CD8-positive, alpha-beta memory T cell (primary cell): ENCODE data around the gene TUSC2. TPM values are rescaled to one million over a fixed set of nuclear protein-coding genes. Genes with fewer than 3 reads are reported as not detected.
"Not testable (repeated sequence)": the region's sequence is repeated elsewhere in the genome, so short reads cannot be mapped to it uniquely, and the experiment has no call there.

Source experiments
- CTCF ChIA-PET: fragments of 350-600 bp; sonication (Branson Sonifier 250); formaldehyde crosslinking; loops from one replicate; lab custom pipeline; 2021; ENCODE audit warnings: antibody characterized with exemption; lab: Charles Lee
- POLR2A ChIA-PET: fragments of 350-600 bp; sonication (Branson Sonifier 250); formaldehyde crosslinking; loops from one replicate; lab custom pipeline; 2021; ENCODE audit warnings: antibody characterized with exemption; lab: Charles Lee
- DNase-seq, 5 donors: peaks; one replicate each; pipeline versions ENCODE4 v3.0.0 to v3.0.0-alpha.2; 2020 to 2022; ENCODE audit warnings: mixed read lengths in 1 of 5
- H3K27ac ChIP-seq: one replicate; pipeline ENCODE4 v1.7.0; 2013; ENCODE audit warnings: low read depth, mild to moderate bottlenecking, low read length, moderate library complexity
- H3K27me3 ChIP-seq: 2 replicates; pipeline ENCODE4 v1.7.0; 2013; ENCODE audit warnings: low read length, mild to moderate bottlenecking; ENCODE audit not compliant: insufficient read depth, poor library complexity, severe bottlenecking
- H3K36me3 ChIP-seq: 2 replicates; pipeline ENCODE4 v1.7.0; 2013; ENCODE audit warnings: mild to moderate bottlenecking, low read length, moderate library complexity; ENCODE audit not compliant: insufficient read depth
- H3K4me1 ChIP-seq: 2 replicates; pipeline ENCODE4 v1.7.0; 2013; ENCODE audit warnings: mild to moderate bottlenecking, low read length, moderate library complexity; ENCODE audit not compliant: insufficient read depth
- H3K4me3 ChIP-seq: 2 replicates; pipeline ENCODE4 v1.7.0; 2013; ENCODE audit warnings: mild to moderate bottlenecking, low read length
- H3K9me3 ChIP-seq: 2 replicates; pipeline ENCODE4 v1.7.0; 2013; ENCODE audit warnings: mild to moderate bottlenecking, low read length
- H3K27ac Mint-ChIP-seq, 8 donors: one replicate each; pipeline ENCODE4 v1.8.0; 2020 to 2021; ENCODE audit warnings: mixed read lengths in 8 of 8, mild to moderate bottlenecking in 6 of 8, inconsistent platforms in 3 of 8, moderate library complexity in 3 of 8
- H3K27me3 Mint-ChIP-seq, 2 donors: one replicate each; pipeline ENCODE4 v1.8.0; 2020 to 2021; ENCODE audit warnings: mixed read lengths in 2 of 2, mild to moderate bottlenecking in 1 of 2, moderate library complexity in 1 of 2
- H3K36me3 Mint-ChIP-seq, 3 donors: one replicate each; pipeline ENCODE4 v1.8.0; 2020 to 2021; ENCODE audit warnings: mixed read lengths in 3 of 3, inconsistent platforms in 1 of 3, mild to moderate bottlenecking in 1 of 3
- H3K4me1 Mint-ChIP-seq, 3 donors: one replicate each; pipeline ENCODE4 v1.8.0; 2020 to 2021; ENCODE audit warnings: mixed read lengths in 3 of 3, inconsistent platforms in 1 of 3, mild to moderate bottlenecking in 1 of 3
- H3K4me3 Mint-ChIP-seq, 7 donors: one replicate each; pipeline ENCODE4 v1.8.0; 2020 to 2021; ENCODE audit warnings: mixed read lengths in 7 of 7, mild to moderate bottlenecking in 6 of 7, moderate library complexity in 4 of 7, inconsistent platforms in 2 of 7
- H3K9me3 Mint-ChIP-seq, 5 donors: one replicate each; pipeline ENCODE4 v1.8.0; 2020 to 2022; ENCODE audit warnings: mixed read lengths in 5 of 5, mild to moderate bottlenecking in 3 of 5, moderate library complexity in 2 of 5, inconsistent platforms in 1 of 5
- polyA plus RNA-seq: library from polyadenylated mRNA; unstranded; fragments of 300-500 nt; fragmentation: Illumina TruSeq; gene quantifications from one replicate; pipeline ENCODE4 v1.2.3, GENCODE V29; 2021
- total RNA-seq, 2 experiments: library from RNA; stranded (reverse); gene quantifications; one replicate each; pipeline ENCODE4 v1.2.3, GENCODE V29; 2021

The TUSC2 gene
- total and polyA plus RNA-seq, 3 experiments from 2014 or later, result 31.4 to 52.9 (median 36.6) TPM

GRCh38 chr3:50318163-50318562 lies 9.9 kb downstream of the TUSC2 start:
- Mint-ChIP-seq H3K9me3 (no peaks in the 10 kb centered on the region), H3K27me3 (peaks cover 0 to 2% of the 10 kb centered on the region in 2 donors), H3K36me3 (peaks cover 0 to 3% (median 2%) of the 10 kb centered on the region in 3 donors), H3K4me1 (peaks cover 41 to 66% (median 58%) of the 10 kb centered on the region in 3 donors), H3K27ac (peak overlapping the region in 2 of 8 donors; percentile 24 to 43), H3K4me3 (peak overlapping the region in 2 of 7 donors; percentile 25 to 37)
- Histone ChIP-seq H3K36me3 (no peaks in the 10 kb centered on the region), H3K9me3 (no peaks in the 10 kb centered on the region), H3K27me3 (no peaks in the 10 kb centered on the region), H3K4me1 (peaks cover 35% of the 10 kb centered on the region), H3K4me3 (no peak overlapping the region), H3K27ac (no peak overlapping the region)
- ChIA-PET CTCF (interaction anchor here (1.0 to 3.1 kb wide), 6 partner anchors 12 to 72 kb away, joined by 3 to 16 read pairs (median 5); partner anchors contain the start of genes HYAL3 and NAA80), POLR2A (interaction anchor here (0.6 to 5.2 kb wide), 3 partner anchors 9 to 26 kb away, joined by 4 to 31 read pairs (median 4); partner anchors contain the start of genes HYAL3, IFRD2 and NAA80)
- no peak for DNase-seq

DNA sequence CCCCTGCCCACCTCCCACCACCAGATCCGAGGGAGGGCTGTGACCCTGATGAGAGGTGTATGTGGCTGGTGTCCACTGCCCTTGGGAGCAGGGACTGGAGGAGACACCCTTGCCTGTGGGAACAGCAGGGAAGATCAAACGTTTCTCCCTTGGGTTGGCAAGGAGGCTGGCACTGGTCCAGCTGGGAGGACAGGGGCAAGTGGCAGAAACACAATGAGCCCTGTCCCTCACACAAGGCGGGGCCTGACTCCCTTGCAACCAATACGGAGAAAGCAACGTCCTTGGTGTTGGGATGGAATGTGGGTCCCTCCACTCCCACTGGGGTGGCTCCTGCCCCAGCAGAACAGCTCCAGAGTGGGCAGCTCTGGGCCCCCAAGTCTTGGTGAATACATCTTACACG lies 10.7 kb downstream of the TUSC2 start:
- Histone ChIP-seq H3K4me3 (no peak overlapping the region), H3K9me3 (no peaks in the 10 kb centered on the region), H3K27ac (peak overlapping the region; percentile 43), H3K4me1 (peaks cover 35% of the 10 kb centered on the region), H3K36me3 (no peaks in the 10 kb centered on the region), H3K27me3 (no peaks in the 10 kb centered on the region)
- DNase-seq, result no peak
- H3K36me3 Mint-ChIP-seq, result peaks cover 0 to 3% (median 2%) of the 10 kb centered on the region in 3 donors
- H3K27me3 Mint-ChIP-seq, result peaks cover 0 to 2% of the 10 kb centered on the region in 2 donors
- POLR2A ChIA-PET, result interaction anchor here (0.6 to 5.2 kb wide), 6 partner anchors 11 to 25 kb away, joined by 3 to 31 read pairs (median 10); partner anchors contain the start of genes HYAL3, IFRD2 and NAA80
- no peaks in the 10 kb centered on the region for H3K9me3 Mint-ChIP-seq
- peaks cover 41 to 64% (median 58%) of the 10 kb centered on the region in 3 donors for H3K4me1 Mint-ChIP-seq
- H3K4me3 Mint-ChIP-seq, result peak overlapping the region; percentile 4 to 92 (median 84)
- CTCF ChIA-PET, result interaction anchor here (1.0 to 3.1 kb wide), 7 partner anchors 13 to 71 kb away, joined by 3 to 16 read pairs (median 4); partner anchors contain the start of genes HYAL3 and NAA80
- peak overlapping the region; percentile 67 to 98 (median 94) for H3K27ac Mint-ChIP-seq

- no peaks in the 10 kb centered on the region for H3K36me3 ChIP-seq
- peak overlapping the region; percentile 43 for H3K27ac ChIP-seq
- Mint-ChIP-seq H3K27me3 (peaks cover 0 to 2% of the 10 kb centered on the region in 2 donors), H3K4me3 (peak overlapping the region; percentile 4 to 92 (median 84)), H3K27ac (peak overlapping the region; percentile 67 to 98 (median 94)), H3K9me3 (no peaks in the 10 kb centered on the region), H3K36me3 (peaks cover 0 to 3% (median 2%) of the 10 kb centered on the region in 3 donors), H3K4me1 (peaks cover 41 to 64% (median 58%) of the 10 kb centered on the region in 3 donors)
- no peaks in the 10 kb centered on the region for H3K9me3 ChIP-seq
- ChIA-PET CTCF (interaction anchor here (0.6 to 3.1 kb wide), 7 partner anchors 11 to 70 kb away, joined by 3 to 16 read pairs (median 4); partner anchors contain the start of genes HYAL3 and NAA80), POLR2A (interaction anchor here (0.6 to 5.2 kb wide), 6 partner anchors 12 to 24 kb away, joined by 3 to 31 read pairs (median 10); partner anchors contain the start of genes HYAL3, IFRD2 and NAA80)
- H3K4me1 ChIP-seq, result peaks cover 31% of the 10 kb centered on the region
- H3K4me3 ChIP-seq, result no peak overlapping the region
- DNase-seq, result peak in 4 of 5 donors; percentile 64 to 90 (median 74)
- H3K27me3 ChIP-seq, result no peaks in the 10 kb centered on the region
These were observed 11.3 kb downstream of the TUSC2 start for GRCh38 chr3:50316657-50317242.

GRCh38 chr3:50314816-50315215 lies 13.2 kb downstream of the TUSC2 start:
- H3K9me3 Mint-ChIP-seq, result no peaks in the 10 kb centered on the region
- ChIA-PET CTCF (interaction anchor here (1.2 to 3.0 kb wide), 3 partner anchors 10 to 16 kb away, joined by 3 to 13 read pairs (median 6); partner anchors contain the start of genes HYAL3 and NAA80), POLR2A (interaction anchor here (5.2 kb wide), 1 partner anchor 16 kb away, joined by 31 read pairs; the partner anchor contains the start of genes HYAL3 and NAA80)
- Histone ChIP-seq H3K4me1 (peaks cover 20% of the 10 kb centered on the region), H3K27me3 (no peaks in the 10 kb centered on the region), H3K27ac (no peak overlapping the region), H3K9me3 (no peaks in the 10 kb centered on the region), H3K4me3 (no peak overlapping the region), H3K36me3 (no peaks in the 10 kb centered on the region)
- H3K36me3 Mint-ChIP-seq, result peaks cover 0 to 2% (median 2%) of the 10 kb centered on the region in 3 donors
- no peak overlapping the region for H3K4me3 Mint-ChIP-seq
- H3K27me3 Mint-ChIP-seq, result peaks cover 0 to 2% of the 10 kb centered on the region in 2 donors
- no peak for DNase-seq
- H3K4me1 Mint-ChIP-seq, result peaks cover 32 to 54% (median 48%) of the 10 kb centered on the region in 3 donors
- peak overlapping the region in 6 of 8 donors; percentile 56 to 87 (median 82) for H3K27ac Mint-ChIP-seq

DNA sequence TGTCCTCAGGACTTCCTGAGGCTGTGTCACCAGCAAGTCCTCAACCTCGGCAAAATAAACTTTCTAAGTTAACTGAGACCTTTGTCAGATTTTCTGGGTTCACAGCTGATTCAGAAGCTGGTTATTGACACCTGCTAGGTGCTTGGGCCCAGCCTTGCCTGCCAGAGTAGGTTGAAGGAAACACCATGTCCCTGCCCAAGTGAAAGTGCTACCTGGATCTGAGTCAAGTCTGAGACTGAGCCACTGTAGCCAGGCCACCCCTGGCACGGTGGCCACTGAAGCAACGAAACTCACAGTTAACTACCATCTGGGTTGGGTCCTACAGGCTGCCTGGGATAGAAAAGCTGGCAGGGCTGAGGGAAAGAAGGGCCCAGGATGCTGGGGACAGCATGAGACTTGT lies 13.7 kb downstream of the TUSC2 start:
- POLR2A ChIA-PET, result no interaction called here

GRCh38 chr3:50312041-50312440 lies 16.0 kb downstream of the TUSC2 start:
- H3K9me3 Mint-ChIP-seq, H3K4me3 Mint-ChIP-seq, H3K4me3 ChIP-seq, CTCF ChIA-PET, H3K27me3 Mint-ChIP-seq, H3K27ac ChIP-seq, H3K9me3 ChIP-seq, H3K36me3 ChIP-seq, H3K27me3 ChIP-seq, POLR2A ChIA-PET, H3K36me3 Mint-ChIP-seq, DNase-seq, H3K27ac Mint-ChIP-seq: not testable (repeated sequence)
- peaks cover 17 to 28% (median 24%) of the 10 kb centered on the region in 3 donors for H3K4me1 Mint-ChIP-seq
- H3K4me1 ChIP-seq, result peaks cover 11% of the 10 kb centered on the region

More for the DNA sequence above, 13.7 kb downstream of the TUSC2 start:
- no peak for DNase-seq
- Mint-ChIP-seq H3K4me3 (peak overlapping the region in 1 of 7 donors; percentile 50), H3K27me3 (peaks cover 0 to 2% of the 10 kb centered on the region in 2 donors), H3K36me3 (peaks cover 0 to 3% (median 2%) of the 10 kb centered on the region in 3 donors), H3K9me3 (no peaks in the 10 kb centered on the region), H3K27ac (peak overlapping the region in 3 of 8 donors; percentile 12 to 52 (median 23)), H3K4me1 (peaks cover 28 to 49% (median 44%) of the 10 kb centered on the region in 3 donors)
- Histone ChIP-seq H3K9me3 (no peaks in the 10 kb centered on the region), H3K36me3 (no peaks in the 10 kb centered on the region), H3K4me3 (no peak overlapping the region), H3K4me1 (peaks cover 16% of the 10 kb centered on the region), H3K27me3 (no peaks in the 10 kb centered on the region), H3K27ac (no peak overlapping the region)
- CTCF ChIA-PET, result interaction anchor here (1.5 to 3.0 kb wide), 2 partner anchors 10 to 15 kb away, joined by 6 to 13 read pairs; partner anchors contain the start of genes HYAL3 and NAA80

DNA sequence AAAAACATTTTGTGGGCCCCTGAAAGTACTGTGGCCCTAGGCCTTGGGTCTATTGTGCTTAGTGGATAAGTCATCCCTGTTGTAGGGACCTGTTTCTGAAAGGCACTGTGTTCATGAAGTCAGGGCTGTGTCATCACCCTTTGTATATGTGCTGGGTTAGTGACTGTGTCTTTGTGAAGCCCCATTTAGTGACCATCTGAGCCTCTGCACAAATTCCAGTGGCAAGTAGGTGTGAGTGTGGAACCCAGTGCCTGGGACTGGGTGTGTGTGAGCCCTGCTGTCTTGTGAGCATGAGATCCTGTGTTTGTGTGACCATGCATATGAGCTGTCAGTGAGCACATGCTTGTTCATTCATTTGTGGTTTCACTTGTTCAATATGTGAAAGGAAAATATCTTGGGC lies 23.4 kb downstream of the TUSC2 start:
- Histone ChIP-seq H3K4me1 (peaks cover 11% of the 10 kb centered on the region), H3K27me3 (no peaks in the 10 kb centered on the region), H3K4me3 (no peak overlapping the region), H3K27ac (no peak overlapping the region), H3K9me3 (no peaks in the 10 kb centered on the region), H3K36me3 (no peaks in the 10 kb centered on the region)
- no peaks in the 10 kb centered on the region for H3K9me3 Mint-ChIP-seq
- DNase-seq, result no peak
- H3K27me3 Mint-ChIP-seq, result peaks cover 0 to 3% of the 10 kb centered on the region in 2 donors
- H3K4me3 Mint-ChIP-seq, result no peak overlapping the region
- peak overlapping the region in 3 of 8 donors; percentile 52 to 56 (median 54) for H3K27ac Mint-ChIP-seq
- CTCF ChIA-PET, result no interaction called here
- peaks cover 9 to 23% (median 10%) of the 10 kb centered on the region in 3 donors for H3K4me1 Mint-ChIP-seq
- H3K36me3 Mint-ChIP-seq, result no peaks in the 10 kb centered on the region
- POLR2A ChIA-PET, result interaction anchor here (0.6 to 1.4 kb wide), 2 partner anchors 12 to 491 kb away, joined by 3 read pairs; partner anchors contain the start of genes IFRD2 and UBA7
